ENCODE data around the gene TMEM238.

The TMEM238 gene

DNA sequence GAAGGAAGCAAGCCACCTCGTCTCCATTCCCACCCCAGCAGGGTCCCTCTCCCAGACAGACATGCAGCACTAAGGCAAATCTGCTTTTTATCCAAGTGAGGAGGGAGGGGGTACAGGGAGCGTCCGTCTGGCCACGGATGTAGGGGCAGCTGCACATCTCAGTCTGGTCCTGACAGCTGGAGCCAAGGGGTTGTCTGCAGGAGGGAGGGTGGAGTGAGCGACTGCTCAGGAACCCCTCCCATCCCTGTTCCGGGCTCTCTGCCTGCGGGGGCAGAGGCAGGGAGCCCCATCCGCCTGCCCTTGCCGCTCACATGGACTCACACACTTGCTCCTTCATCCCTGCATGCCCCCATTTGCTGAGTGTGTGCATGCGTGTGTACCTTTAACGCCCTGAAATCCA, 4.9 kb downstream of the TMEM238 start:
- no peak for DNase-seq (ENCODE audit: low read depth in 3 of 3, low spot score in 1 of 3)

GRCh38 chr19:55377356-55378131, 6.5 kb downstream of the TMEM238 start:
- no peak for DNase-seq (ENCODE audit: low read depth in 3 of 3, low spot score in 1 of 3)

GRCh38 chr19:55376241-55376933, 7.7 kb downstream of the TMEM238 start, which contains the start of gene TMEM190:
Gene TMEM190, plus strand, starts transcription at chr19:55376826. Its CDS starts 28 bp downstream, at chr19:55376854.
- DNase-seq (ENCODE audit: low read depth in 3 of 3, low spot score in 1 of 3): no peak

DNA sequence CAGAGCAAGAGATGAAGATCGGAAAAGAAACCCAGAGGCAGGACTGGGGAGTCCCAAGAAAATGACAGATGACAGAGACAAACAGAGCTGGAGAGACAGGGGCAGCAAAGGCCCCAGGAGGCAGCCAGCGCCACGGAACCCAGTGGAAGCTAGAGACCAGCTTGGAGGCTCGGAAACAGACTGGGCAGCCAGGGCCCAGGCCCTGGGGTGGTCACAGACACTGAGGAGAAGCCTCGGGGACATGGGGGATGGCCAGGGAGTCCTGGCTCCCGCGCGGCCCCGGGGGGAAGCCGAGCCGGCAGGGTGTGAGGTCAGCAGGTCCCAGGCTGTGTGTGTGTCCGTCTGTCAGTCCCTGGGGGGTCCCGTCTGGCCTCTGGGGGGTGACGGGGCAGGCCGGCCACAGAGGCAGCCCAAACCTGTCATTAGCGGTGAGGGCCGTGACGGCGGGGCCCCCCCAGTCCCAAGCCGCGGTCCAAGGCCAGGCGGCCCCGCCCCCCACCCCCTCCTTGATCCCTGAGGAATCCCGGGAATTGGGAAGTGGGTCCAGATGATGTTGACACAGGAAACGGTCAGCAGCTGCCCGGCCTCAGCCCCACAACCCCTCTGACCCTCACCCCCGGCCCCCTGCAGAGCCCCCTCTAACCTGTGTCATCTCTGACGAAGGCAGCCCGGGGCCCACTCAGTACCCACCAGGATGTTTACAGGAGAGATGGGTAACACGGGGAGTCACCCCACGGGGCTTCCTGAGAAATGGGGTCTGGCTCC, 9.9 kb downstream of the TMEM238 start:
- no peak for DNase-seq (ENCODE audit: low read depth in 3 of 3, low spot score in 1 of 3)

DNA sequence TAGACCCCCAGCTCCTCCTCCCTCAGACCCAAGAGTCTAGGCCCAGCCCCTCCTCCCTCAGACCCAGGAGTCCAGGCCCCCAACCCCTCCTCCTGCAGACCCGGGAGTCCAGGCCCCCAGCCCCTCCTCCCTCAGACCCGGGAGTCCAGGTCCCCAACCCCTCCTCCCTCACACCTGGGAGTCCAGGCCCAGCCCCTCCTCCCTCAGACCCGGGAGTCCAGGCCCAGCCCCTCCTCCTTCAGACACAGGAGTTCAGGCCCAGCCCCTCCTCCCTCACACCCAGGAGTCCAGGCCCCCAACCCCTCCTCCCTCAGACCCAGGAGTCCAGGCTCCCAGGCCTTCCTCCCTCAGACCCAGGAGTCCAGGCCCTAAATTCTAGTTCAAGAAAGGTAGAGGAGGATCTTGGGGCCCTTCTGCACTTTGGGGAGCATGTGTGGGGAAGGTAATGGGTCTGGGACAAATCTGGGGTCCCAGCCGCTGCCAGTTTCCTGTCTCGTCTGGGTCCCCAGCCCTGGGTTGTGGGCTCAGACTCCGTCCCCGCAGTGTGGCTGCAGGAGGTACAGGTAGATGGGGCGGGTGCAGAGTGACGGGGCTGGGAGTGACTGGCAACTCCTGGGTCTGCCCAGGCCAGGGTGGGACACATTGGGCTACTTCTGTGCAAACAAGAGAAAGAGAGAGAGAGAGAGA, 10.6 kb downstream of the TMEM238 start:
- no peak for DNase-seq (ENCODE audit: low read depth in 3 of 3, low spot score in 1 of 3)

DNA sequence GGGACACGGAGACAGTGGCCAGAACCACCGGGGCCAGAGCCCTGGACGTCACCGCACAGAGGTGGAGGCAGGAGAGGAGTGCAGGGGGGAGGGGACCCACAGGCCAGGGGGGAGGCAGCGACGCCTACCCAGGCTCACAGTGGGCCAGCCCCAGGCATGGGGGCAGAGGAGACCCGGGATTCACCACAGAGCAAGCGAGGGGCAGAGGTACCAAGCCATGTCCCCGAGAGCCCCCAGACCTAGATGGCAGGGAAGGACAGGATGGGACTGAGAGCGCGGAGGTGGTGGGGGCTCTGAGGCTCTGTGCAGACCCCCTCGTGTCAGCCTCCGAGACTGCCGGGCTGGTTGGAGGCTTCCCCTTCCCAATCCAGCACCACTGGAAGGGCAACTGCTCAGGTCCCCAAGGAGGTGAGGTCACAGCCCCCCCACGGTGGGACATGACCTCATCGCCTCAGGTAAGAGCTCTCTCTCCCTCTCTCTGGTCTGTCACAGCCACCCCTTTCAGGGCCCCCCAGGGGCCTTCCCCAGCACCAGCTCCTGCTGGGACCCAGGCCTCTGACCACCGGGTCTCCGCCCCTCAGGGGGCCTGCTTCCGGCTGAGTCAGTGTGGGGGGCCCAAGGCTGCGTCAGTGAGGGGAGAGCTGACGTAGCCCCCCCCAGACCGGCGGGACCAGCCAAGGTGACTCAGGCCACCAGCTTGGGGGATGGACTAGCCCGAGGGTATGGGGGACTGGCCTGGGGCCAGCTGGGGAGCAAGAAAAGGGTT, 11.6 kb downstream of the TMEM238 start:
- no peak for DNase-seq (ENCODE audit: low read depth in 3 of 3, low spot score in 1 of 3)

GRCh38 chr19:55370305-55370988, 13.6 kb downstream of the TMEM238 start, which contains the start of gene IL11:
Gene IL11, minus strand, starts transcription at chr19:55370463. Its CDS starts 153 bp downstream, at chr19:55370310.
- DNase-seq (ENCODE audit: low read depth in 3 of 3, low spot score in 1 of 3): no peak

GRCh38 chr19:55369653-55370304, 14.3 kb downstream of the TMEM238 start:
- DNase-seq (ENCODE audit: low read depth in 3 of 3, low spot score in 1 of 3): no peak

- DNase-seq (ENCODE audit: low read depth in 3 of 3, low spot score in 1 of 3): no peak
Observed at GRCh38 chr19:55368701-55369563, 15.2 kb downstream of the TMEM238 start.

- DNase-seq (ENCODE audit: low read depth in 3 of 3, low spot score in 1 of 3): no peak
Observed at GRCh38 chr19:55368106-55368505, 16.0 kb downstream of the TMEM238 start.

DNA sequence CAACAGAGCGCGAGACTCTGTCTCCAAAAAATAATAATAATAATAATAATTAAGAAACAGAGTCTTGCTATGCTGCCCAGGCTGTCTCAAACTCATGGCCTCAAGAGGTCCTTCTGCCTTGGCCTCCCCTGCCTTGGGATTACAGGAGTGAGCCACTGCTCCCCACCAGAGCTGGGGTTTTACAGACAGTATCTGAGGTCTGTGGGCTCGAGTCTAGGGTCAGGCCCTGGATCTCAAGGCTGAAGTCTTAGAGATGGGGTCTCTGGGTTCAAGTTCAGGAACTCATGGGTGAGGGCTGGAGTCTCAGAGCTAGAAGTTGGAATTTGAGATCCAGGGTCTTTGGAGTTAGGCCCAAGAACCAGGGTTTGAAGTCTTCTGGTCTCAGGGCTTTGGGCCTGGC, 17.3 kb downstream of the TMEM238 start:
- no peak for DNase-seq (ENCODE audit: low read depth in 3 of 3, low spot score in 1 of 3)

DNA sequence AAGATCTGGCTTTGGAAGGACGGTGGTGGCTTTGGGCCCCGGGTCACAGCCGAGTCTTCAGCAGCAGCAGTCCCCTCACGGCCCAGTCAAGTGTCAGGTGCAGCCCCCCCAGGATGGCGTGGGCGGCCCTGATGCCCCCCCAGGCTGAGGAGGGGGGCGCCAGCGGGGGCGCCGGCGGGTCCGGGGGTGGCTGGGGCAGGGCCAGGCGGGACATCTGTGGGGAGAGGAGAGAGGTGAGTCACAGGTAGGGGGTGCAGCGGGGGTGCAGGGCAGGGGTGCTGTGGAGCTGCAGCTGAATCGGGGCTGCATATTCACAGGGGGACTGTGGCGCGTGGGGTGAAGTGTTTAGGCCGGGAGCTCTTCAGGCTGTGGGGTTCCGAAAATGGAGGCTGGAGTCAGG, 18.1 kb downstream of the TMEM238 start:
- no peak for DNase-seq (ENCODE audit: low read depth in 3 of 3, low spot score in 1 of 3)

- DNase-seq (ENCODE audit: low read depth in 3 of 3, low spot score in 1 of 3): no peak
Observed at GRCh38 chr19:55365245-55365644, 18.8 kb downstream of the TMEM238 start.

DNA sequence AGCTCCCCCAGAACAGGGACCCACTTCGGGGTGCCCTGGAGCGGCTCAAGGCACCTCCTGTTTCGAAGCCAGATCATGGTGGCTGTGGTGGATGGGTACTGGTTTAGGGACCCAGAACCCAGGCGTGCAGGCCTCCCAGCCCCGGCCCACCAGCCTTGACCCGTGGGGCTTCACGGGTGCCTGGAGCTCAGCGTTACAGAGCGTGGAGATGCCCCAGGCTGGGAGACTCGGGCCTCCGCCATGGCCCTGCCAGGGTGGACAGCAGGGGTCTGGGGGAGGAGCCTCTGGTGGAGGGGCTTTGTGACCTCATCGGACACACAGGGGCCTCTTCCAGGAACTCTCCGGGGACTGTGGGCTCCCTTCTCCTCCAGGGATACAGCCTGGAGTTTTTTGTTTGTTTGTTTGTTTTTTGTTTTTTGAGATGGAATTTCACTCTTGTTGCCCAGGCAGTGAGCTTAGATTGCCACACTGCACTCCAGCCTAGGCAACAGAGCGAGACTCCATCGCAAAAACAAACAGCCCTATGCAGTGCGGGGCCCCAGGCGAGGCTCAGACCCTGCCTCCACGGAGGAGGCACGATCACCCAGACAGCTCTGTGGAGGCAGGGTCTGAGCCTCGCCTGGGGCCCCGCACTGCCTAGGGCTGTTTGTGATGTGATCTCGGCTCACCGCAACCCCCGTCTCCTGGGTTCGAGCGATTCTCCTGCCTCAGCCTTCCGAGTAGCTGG, 20.9 kb downstream of the TMEM238 start, which contains the start of gene GARIN5B:
TSS of gene GARIN5B (minus strand) at position 271 of the 727 bp plus-strand sequence. CDS start at position 77, 194 bp downstream.
- DNase-seq (ENCODE audit: low read depth in 3 of 3, low spot score in 1 of 3): no peak

GRCh38 chr19:55362174-55362989, 21.7 kb downstream of the TMEM238 start:
- DNase-seq (ENCODE audit: low read depth in 3 of 3, low spot score in 1 of 3): no peak

DNA sequence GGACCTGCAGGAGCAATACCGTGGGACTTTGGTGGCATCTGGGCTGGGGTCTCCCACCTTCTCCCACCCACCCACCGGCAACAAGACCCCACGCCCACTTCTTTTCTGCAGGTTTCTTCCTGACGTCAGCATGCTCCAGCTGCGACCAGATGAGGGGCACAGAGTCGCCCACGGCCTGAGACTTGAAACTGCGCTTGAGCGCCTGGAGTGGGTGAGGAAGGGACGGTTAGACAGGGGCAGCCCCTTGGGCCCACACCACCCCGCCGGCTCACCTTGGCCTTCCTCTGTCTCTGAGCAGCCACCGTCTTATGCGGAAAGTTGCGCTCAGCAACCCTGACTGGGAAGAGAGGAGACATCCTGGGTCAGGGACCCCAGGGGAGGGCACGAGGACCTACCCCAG, 23.2 kb downstream of the TMEM238 start:
- no peak for DNase-seq (ENCODE audit: low read depth in 3 of 3, low spot score in 1 of 3)
